ENCODE data around the gene SSH2.
A peak's percentile ranks its signal among the peaks of the same experiment; 100 is the strongest.
"Not testable (repeated sequence)": the region's sequence is repeated elsewhere in the genome, so short reads cannot be mapped to it uniquely, and the experiment has no call there.

The SSH2 gene

GRCh38 chr17:29936724-29937123 is 6.7 kb upstream of the SSH2 start:
- intact Hi-C loops (cut with DNase I; ENCODE audit: low total_unique reads) = loop anchor here (10.0 kb wide), 1 partner anchor 158 kb away; no protein-coding TSS in a partner anchor
- Histone ChIP-seq H3K4me1 (no peaks in the 10 kb centered on the region), H3K27ac (no peak overlapping the region), H3K36me3 (no peaks in the 10 kb centered on the region), H3K27me3 (no peaks in the 10 kb centered on the region), H3K4me3 (no peak overlapping the region), H3K9me3 (no peaks in the 10 kb centered on the region)
- DNase-seq = no peak
- no peak for TF ChIP-seq CTCF (IDR thresholded peaks at IDR 0.05)

- not testable (repeated sequence) for DNase-seq, H3K27me3 ChIP-seq, H3K36me3 ChIP-seq, H3K4me3 ChIP-seq, H3K27ac ChIP-seq, H3K4me1 ChIP-seq, H3K9me3 ChIP-seq
- intact Hi-C loops (cut with DNase I; ENCODE audit: low total_unique reads) = loop anchor here (10.0 kb wide), 1 partner anchor 159 kb away; no protein-coding TSS in a partner anchor
Observed at GRCh38 chr17:29935909-29936308, 5.9 kb upstream of the SSH2 start.

GRCh38 chr17:29933379-29933778 is 3.4 kb upstream of the SSH2 start:
- Histone ChIP-seq H3K9me3 (no peaks in the 10 kb centered on the region), H3K27me3 (no peaks in the 10 kb centered on the region), H3K36me3 (no peaks in the 10 kb centered on the region), H3K4me1 (peaks cover 0 to 19% (median 12%) of the 10 kb centered on the region in 4 donors), H3K4me3 (no peak overlapping the region), H3K27ac (no peak overlapping the region)
- DNase-seq = no peak
- TF ChIP-seq CTCF (IDR thresholded peaks at IDR 0.05) = no peak
- intact Hi-C loops (cut with DNase I; ENCODE audit: low total_unique reads) = loop anchor here (5.0 to 10.0 kb wide), 2 partner anchors 126 to 161 kb away; no protein-coding TSS in a partner anchor

- TF ChIP-seq CTCF (IDR thresholded peaks at IDR 0.05) = peak; percentile 81 to 83
- Histone ChIP-seq H3K4me3 (peak overlapping the region; percentile 77 to 98), H3K27me3 (no peaks in the 10 kb centered on the region), H3K9me3 (no peaks in the 10 kb centered on the region), H3K36me3 (no peaks in the 10 kb centered on the region), H3K4me1 (peaks cover 0 to 21% (median 13%) of the 10 kb centered on the region in 4 donors), H3K27ac (no peak overlapping the region)
- peak; percentile 60 to 67 for DNase-seq
- intact Hi-C loops (cut with DNase I; ENCODE audit: low total_unique reads) = loop anchor here (5.0 to 10.0 kb wide), 2 partner anchors 124 to 163 kb away; no protein-coding TSS in a partner anchor
Observed at GRCh38 chr17:29931231-29931932, 1.4 kb upstream of the SSH2 start.

- Histone ChIP-seq H3K4me1 (peaks cover 0 to 21% (median 13%) of the 10 kb centered on the region in 4 donors), H3K27me3 (no peaks in the 10 kb centered on the region), H3K9me3 (no peaks in the 10 kb centered on the region), H3K4me3 (peak overlapping the region; percentile 77 to 98), H3K36me3 (no peaks in the 10 kb centered on the region), H3K27ac (peak overlapping the region; percentile 84 to 88)
- intact Hi-C loops (cut with DNase I; ENCODE audit: low total_unique reads) = loop anchor here (5.0 to 10.0 kb wide), 2 partner anchors 123 to 164 kb away; no protein-coding TSS in a partner anchor
- no peak for TF ChIP-seq CTCF (IDR thresholded peaks at IDR 0.05)
- no peak for DNase-seq
Observed at GRCh38 chr17:29930409-29931010, 482 bp upstream of the SSH2 start.

- no peaks in the 10 kb centered on the region for H3K36me3 ChIP-seq
- TF ChIP-seq CTCF (IDR thresholded peaks at IDR 0.05) = no peak
- peak overlapping the region; percentile 77 to 98 for H3K4me3 ChIP-seq
- no peak for DNase-seq
- no peaks in the 10 kb centered on the region for H3K9me3 ChIP-seq
- intact Hi-C loops (cut with DNase I; ENCODE audit: low total_unique reads) = no loop called here
- H3K4me1 ChIP-seq = peaks cover 0 to 21% (median 13%) of the 10 kb centered on the region in 4 donors
- peak overlapping the region; percentile 84 to 88 for H3K27ac ChIP-seq
- no peaks in the 10 kb centered on the region for H3K27me3 ChIP-seq
Observed at GRCh38 chr17:29929006-29929532, 959 bp downstream of the SSH2 start.

Data from tibial artery (tissue), 4 donors.